Sigmoid colon (tissue), 4 donors: ENCODE data around the gene BAG2.

Experiments
- POLR2AphosphoS5 ChIP-seq, 4 donors: sonication (generic); formaldehyde crosslinking; IDR thresholded peaks; one replicate each; pipeline ENCODE4 v1.6.1; 2017; ENCODE audit warnings: antibody characterized with exemption in 4 of 4
- TF ChIP-seq, protein P1 (sequence below), 4 experiments: fragments of 450-650 bp in 3 of 4; fragments of 200-600 bp in 1 of 4; IDR thresholded peaks; one replicate each; pipeline ENCODE4 v1.5.1; 2016 to 2019; ENCODE audit warnings: antibody characterized with exemption in 4 of 4, mild to moderate bottlenecking in 3 of 4, moderate library complexity in 2 of 4

DNA sequence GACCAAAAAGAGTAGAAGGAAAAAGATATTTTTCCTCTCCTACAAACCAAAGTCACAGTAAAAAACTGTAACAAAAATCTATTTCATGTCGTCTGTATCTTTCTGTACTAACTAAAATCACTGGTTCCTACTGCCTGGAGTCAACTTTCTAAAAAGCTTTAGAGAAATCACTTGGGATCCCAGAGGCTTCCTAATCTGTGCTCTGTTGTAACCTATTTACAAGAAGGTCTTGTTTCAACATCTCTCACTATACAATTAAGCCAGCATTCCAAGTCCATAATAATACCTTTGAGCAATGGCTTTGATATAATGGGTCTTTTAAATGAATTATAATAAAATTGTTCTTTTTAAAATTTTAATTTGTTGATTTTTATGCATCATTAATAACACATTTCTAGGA is 29.6 kb downstream of the BAG2 start:
- TF ChIP-seq POLR2AphosphoS5 (IDR thresholded peaks at IDR 0.05), result no peak
- TF ChIP-seq, protein P1, sequence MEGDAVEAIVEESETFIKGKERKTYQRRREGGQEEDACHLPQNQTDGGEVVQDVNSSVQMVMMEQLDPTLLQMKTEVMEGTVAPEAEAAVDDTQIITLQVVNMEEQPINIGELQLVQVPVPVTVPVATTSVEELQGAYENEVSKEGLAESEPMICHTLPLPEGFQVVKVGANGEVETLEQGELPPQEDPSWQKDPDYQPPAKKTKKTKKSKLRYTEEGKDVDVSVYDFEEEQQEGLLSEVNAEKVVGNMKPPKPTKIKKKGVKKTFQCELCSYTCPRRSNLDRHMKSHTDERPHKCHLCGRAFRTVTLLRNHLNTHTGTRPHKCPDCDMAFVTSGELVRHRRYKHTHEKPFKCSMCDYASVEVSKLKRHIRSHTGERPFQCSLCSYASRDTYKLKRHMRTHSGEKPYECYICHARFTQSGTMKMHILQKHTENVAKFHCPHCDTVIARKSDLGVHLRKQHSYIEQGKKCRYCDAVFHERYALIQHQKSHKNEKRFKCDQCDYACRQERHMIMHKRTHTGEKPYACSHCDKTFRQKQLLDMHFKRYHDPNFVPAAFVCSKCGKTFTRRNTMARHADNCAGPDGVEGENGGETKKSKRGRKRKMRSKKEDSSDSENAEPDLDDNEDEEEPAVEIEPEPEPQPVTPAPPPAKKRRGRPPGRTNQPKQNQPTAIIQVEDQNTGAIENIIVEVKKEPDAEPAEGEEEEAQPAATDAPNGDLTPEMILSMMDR (IDR thresholded peaks at IDR 0.05), result no peak
